ENCODE measurements around the gene H6PD.

The H6PD gene

DNA sequence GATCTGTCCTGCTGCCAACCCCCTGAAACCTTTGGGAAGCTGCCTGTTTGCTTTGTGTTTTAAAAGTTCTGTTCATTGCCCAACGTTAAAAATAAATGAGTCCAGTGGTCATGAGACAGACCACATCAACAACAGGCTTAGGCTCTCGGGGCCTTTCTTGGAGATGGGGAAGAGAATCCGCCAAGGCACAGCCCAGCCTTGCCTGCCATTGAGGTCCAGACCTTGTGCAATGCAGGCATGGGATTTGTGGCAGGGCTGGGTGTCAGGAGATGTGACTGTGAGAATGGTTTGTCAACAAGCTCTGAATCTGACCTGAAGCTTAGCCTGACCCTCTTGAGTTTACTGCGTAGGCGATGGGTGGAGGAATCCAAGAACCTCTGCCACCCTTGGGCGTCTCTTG is 62.3 kb downstream of the H6PD start:
- DNase-seq (ENCODE audit: low read depth, low spot score) = no peak

- no peak for DNase-seq (ENCODE audit: low read depth, low spot score)
Observed at GRCh38 chr1:9297831-9298230, 63.3 kb downstream of the H6PD start.

DNA sequence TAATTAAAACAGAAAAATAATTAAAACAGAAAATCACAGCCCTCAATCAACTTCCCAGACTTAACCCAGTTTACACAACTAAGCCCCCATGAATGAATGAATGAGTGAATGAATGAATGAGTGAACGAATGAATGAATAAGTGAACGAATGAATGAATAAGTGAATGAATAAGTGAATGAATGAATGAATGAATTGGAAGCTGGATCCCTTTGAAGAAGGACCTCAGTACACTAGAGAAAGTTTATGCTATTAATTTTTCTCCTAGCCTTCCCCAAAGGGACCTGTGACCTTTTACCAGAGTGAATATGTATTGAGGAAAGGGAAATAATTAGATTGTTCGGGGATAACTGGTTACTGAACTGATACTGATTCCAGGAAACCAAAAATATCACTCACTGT is 63.7 kb downstream of the H6PD start:
- DNase-seq (ENCODE audit: low read depth, low spot score) = no peak

DNA sequence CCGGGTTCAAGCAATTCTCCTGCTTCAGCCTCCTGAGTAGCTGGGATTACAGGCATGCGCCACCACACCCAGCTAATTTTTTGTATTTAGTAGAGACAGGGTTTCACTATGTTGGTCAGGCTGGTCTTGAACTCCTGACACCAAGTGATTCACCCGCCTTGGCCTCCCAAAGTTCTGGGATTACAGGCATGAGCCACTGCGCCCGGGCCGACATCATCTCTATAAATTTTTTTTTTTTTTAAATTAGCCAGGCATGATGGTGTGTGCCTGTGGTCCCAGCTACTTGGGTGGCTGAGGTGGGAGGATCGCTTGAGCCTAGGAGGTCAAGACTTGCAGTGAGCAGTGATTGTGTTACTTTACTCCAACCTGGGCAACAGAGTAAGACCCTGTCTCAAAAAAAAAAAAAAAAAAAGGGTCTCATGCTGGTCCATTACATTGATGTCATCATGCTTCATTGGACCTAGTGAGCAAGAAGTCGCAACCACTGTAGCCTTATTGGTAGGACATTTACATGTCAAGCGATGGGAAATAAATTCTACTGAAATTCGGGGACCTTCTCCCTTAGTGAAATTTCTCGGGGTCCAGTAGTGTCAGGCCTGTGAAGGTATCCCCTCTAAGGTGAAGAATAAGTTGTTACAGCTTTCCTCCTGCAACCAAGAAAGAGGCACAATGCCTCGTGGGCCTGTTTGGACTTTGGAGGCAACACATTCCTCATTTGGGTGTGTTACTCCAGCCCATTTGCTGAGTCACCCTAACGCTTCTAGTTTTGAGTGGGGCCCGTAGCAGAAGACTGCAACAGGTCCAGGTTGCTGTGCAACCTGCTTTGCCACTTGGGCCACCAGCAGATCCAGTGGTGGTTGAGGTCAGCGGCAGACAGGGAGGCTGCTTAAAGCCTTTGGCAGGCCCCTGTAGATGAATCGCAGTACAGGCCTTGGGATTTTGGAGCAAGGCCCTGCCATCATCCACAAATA is 65.3 kb downstream of the H6PD start:
- peak; percentile 55 for DNase-seq (ENCODE audit: low read depth, low spot score)

- DNase-seq (ENCODE audit: low read depth, low spot score) = no peak
Observed at GRCh38 chr1:9300573-9300972, 66.0 kb downstream of the H6PD start.

- peak; percentile 96 for DNase-seq (ENCODE audit: low read depth, low spot score)
Observed at GRCh38 chr1:9302745-9303524, 68.4 kb downstream of the H6PD start.

- DNase-seq (ENCODE audit: low read depth, low spot score) = no peak
Observed at GRCh38 chr1:9303916-9304315, 69.3 kb downstream of the H6PD start.

GRCh38 chr1:9305216-9305615 is 70.6 kb downstream of the H6PD start:
- no peak for DNase-seq (ENCODE audit: low read depth, low spot score)

DNA sequence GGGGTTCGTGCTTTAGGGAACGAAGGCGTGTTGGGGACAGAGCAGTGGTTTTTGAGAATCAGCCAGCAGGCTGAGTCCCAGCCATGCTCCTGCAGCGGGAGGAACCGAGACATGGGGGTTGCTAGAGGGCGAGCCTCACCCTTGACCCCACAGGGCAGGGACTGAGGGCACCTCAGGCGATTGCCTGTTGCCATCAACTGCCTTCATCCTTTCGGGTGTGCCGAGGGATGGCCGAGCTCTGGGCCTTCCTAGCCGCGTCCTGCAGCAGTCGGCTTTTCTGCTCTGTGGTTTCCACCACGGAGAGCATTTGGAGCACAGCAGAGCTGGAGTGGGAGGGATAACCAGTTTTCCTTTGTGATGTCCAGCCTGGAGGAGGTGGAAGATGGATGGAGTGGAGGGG is 71.4 kb downstream of the H6PD start:
- DNase-seq (ENCODE audit: low read depth, low spot score) = no peak

DNA sequence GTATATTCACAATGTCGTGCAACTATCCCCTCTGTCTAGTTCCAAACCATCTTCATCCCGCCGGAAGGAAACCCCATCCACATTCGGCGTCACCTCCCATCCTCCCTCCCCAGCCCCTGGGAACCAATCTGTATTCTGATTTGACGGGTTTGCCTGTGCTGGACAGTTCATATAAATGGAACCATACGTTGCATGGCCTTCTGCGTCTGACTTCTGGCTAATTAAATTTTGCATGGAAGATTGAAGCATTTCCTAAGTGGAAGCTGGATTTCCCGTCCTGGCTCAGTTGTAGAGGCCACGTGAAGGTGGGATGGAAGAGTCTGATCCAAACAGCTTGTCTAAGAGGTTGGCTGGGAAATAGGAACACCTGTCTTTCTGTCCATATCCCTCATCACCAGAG is 72.7 kb downstream of the H6PD start:
- DNase-seq (ENCODE audit: low read depth, low spot score) = no peak

DNA sequence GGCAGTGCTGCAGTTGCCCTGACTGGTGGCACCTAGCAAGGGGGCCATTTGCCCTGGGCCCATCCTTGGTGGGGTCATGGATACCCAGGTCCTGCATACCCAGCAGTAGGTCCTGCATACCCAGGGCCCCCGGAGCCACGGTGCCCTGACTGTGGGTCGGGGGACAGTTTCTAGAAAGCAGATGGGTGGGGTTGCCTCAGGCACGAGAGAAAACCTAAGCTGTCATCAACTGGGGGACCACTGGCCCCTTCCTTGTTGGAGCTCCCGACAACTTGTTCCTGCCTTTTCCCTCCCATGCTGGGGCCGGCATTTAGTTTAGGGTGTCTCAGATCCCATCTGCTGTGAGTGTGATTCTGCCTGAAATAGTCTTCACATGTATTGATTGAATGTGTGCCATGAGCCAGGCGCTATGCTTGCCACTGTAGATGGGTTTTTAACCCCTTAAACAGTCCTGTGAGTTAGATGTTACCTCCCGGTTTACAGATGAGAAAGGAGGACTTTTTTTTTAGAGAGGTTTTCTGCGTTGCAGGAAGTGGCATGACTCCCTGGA is 73.7 kb downstream of the H6PD start:
- DNase-seq (ENCODE audit: low read depth, low spot score) = no peak

- DNase-seq (ENCODE audit: low read depth, low spot score) = no peak
Observed at GRCh38 chr1:9309080-9309479, 74.5 kb downstream of the H6PD start.

- no peak for DNase-seq (ENCODE audit: low read depth, low spot score)
Observed at GRCh38 chr1:9309991-9310390, 75.4 kb downstream of the H6PD start.

DNA sequence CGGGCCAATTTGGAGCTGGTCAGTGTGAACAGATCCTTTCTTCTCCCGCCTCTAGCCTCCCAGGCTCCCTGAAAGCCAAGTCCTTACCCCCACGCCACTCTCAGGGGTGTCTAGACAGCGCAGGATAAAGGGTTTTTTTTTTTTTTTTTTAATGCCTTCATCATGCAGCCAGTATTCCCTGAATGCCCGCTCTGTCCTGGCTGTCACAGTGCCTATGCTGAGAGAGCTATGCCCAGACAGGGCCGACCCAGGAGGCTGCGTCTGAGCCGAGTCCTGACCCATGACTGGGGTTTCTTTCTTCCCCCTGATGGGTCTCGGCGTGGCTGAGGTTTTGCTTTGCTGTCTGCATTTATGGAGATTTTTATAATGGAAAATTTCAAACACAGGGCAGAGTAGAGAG is 76.5 kb downstream of the H6PD start:
- DNase-seq (ENCODE audit: low read depth, low spot score) = no peak

- DNase-seq (ENCODE audit: low read depth, low spot score) = no peak
Observed at GRCh38 chr1:9311479-9311878, 76.9 kb downstream of the H6PD start.

DNA sequence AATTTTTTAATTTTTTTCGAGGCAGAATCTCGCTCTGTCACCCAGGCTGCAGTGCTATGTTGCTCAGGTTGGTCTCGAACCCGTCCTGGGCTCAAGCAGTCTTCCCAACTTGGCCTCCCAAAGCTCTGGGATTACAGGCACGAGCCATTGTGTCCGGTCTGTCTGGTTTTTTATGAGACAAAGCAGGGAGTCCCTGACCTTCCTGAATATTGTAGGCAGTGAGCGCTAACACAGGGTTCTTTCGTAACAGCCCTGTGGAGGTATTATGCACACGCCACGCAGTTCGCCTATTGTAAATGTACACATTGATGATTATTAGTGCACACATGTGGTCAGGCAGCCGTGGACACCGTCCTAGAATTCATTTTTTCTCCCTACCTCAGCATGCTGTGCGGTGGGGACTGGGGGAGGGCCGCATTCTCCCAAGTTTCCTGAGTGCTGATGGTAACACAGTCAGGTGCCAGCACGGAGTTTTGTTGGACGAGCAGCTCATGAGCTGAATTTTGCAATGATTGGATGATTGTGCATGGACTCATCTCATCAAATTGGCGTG is 77.7 kb downstream of the H6PD start:
- no peak for DNase-seq (ENCODE audit: low read depth, low spot score)

DNA sequence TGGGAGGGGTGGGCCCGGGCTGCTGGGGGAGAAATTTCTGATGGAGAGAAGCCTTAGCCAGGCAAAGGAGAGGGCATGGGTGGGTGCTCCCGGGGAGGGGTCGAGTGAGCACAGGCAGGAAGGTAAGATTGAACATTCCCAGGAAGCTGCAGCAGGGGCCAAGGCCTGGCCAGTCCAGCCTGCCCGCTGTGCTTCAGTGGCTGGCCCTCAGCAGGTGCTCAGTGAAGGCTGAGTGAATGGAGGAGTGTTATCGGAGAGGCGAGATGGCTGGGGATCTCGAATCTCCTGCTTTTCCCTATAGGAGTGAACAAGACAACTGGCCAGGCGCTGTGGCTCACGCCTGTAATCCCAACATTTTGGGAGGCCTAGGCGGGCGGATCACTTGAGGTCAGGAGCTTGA is 79.0 kb downstream of the H6PD start:
- no peak for DNase-seq (ENCODE audit: low read depth, low spot score)

DNA sequence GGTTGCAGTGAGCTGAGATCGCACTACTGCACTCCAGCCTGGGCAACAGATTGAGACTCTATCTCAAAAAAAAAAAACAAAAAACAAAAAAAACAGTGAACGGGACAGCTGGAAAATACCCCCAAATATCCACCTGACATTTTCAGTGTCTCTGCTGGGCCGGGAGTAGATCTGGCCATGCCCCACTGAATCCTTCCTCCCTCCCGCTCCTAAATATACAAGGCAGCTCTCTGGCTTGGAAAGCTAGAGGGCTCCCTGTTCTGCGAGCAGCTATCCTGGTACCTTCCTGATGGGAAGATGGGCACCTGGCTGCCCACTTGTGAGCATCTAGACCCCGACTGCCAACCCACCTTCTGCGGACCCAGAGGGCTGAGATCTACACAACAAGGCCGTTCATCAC is 79.5 kb downstream of the H6PD start:
- DNase-seq (ENCODE audit: low read depth, low spot score) = no peak

DNA sequence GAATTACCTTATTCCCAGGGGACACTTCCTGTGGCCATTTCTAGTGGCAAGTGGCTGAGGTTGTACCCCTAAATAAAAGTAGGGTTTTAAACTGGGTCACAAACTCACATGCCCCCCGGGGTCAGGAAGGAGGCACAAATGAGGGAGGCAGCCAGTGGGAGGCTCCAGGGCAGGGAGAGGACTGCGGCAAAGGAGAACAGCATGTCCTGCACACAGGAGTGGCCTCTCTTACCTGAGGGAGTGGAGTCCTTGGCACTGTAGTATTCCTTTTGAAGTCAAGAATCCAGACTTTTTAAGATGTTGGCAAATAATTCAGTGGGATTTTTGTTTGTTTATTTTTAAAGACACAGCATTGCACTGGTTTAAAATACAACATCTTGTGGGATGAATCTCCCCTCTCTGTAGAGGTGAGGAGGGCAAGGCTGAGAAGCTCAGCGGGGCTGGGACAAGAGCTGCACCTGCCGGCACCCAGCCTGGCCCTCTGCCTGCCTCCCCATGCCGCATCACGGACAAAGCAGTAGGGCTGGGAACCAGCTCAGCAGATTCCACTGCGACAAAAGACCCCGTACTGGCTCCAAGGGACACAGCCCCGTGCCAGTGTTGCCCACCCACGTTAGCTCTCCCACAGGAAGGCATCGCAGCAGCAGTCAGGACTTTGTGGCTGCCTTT is 80.3 kb downstream of the H6PD start:
- no peak for DNase-seq (ENCODE audit: low read depth, low spot score)

- DNase-seq (ENCODE audit: low read depth, low spot score) = peak; percentile 86
Observed at GRCh38 chr1:9315411-9316079, 81.0 kb downstream of the H6PD start.

- DNase-seq (ENCODE audit: low read depth, low spot score) = no peak
Observed at GRCh38 chr1:9316080-9316444, 81.5 kb downstream of the H6PD start.

Measured in astrocyte of the hippocampus (primary cell).